PC-3 (cell line): ENCODE results near the gene MT1A.

Experiments
- EZH2 ChIP-seq: fragments of 300-600 bp; sonication (generic); IDR thresholded peaks from one replicate; pipeline ENCODE4 v1.6.1; 2017; ENCODE audit warnings: antibody characterized with exemption, mild to moderate bottlenecking, low read length; ENCODE audit not compliant: unreplicated experiment
- TF ChIP-seq, protein P1 (sequence below): fragments of 300-600 bp; sonication (generic); conservative IDR thresholded peaks from 2 replicates; pipeline ENCODE4 v1.5.1; 2017; ENCODE audit warnings: antibody characterized with exemption, low read depth, mild to moderate bottlenecking, low read length

DNA sequence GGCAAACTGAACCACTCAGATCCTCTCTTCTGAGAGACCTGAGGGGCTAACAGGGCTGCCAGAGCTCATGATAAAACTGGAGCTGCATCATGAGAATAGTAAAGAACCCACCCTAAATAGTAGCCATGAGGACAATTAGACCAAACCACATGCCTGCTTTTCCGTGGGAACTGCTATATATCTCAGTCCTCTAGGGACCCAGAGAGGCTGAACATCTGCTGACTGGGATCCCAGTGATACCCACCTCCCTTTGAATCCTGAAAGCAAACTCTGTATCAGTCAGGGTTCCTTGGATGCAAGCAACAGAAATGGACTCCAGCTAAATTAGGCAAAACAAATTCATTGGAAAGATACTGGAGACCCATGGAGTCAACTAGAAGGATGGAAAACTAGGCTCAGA lies 50.3 kb downstream of the MT1A start:
- TF ChIP-seq, protein P1, sequence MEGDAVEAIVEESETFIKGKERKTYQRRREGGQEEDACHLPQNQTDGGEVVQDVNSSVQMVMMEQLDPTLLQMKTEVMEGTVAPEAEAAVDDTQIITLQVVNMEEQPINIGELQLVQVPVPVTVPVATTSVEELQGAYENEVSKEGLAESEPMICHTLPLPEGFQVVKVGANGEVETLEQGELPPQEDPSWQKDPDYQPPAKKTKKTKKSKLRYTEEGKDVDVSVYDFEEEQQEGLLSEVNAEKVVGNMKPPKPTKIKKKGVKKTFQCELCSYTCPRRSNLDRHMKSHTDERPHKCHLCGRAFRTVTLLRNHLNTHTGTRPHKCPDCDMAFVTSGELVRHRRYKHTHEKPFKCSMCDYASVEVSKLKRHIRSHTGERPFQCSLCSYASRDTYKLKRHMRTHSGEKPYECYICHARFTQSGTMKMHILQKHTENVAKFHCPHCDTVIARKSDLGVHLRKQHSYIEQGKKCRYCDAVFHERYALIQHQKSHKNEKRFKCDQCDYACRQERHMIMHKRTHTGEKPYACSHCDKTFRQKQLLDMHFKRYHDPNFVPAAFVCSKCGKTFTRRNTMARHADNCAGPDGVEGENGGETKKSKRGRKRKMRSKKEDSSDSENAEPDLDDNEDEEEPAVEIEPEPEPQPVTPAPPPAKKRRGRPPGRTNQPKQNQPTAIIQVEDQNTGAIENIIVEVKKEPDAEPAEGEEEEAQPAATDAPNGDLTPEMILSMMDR, result no peak
- TF ChIP-seq EZH2, result no peak
